HepG2 (cell line): ENCODE measurements around the gene PTCD2. TPM values are rescaled to one million over a fixed set of nuclear protein-coding genes. Genes with fewer than 3 reads are reported as not detected.
A peak's percentile ranks its signal among the peaks of the same experiment; 100 is the strongest.

Experiments
- ZNF564 ChIP-seq: sonication (generic); formaldehyde crosslinking; IDR thresholded peaks from 2 replicates; pipeline ENCODE4 v1.8.1; 2023; ENCODE audit warnings: mild to moderate bottlenecking, missing genetic modification reagents
- polyA plus RNA-seq, 8 experiments: library from polyadenylated mRNA; depleted of rRNA in 3 of 8; stranded (reverse) in 7 of 8; unstranded in 1 of 8; fragments of >200 nt; fragmentation: Illumina TruSeq in 4 of 8; extraction: Trizol in 4 of 8; gene quantifications; 2 replicates each; pipeline versions ENCODE4 v1.2.1 to v1.2.3, GENCODE V29; 2011 to 2016; ENCODE audit warnings: low read depth in 4 of 8, missing spikeins in 1 of 8, mixed read lengths in 1 of 8; ENCODE audit not compliant: insufficient read depth in 1 of 8
- total RNA-seq, 5 experiments: library from RNA; depleted of rRNA; stranded (reverse); fragments of >200 nt; fragmentation: Illumina TruSeq; extraction: Trizol; gene quantifications; 2 replicates each; pipeline ENCODE4 v1.2.3, GENCODE V29; 2016; ENCODE audit warnings: low read depth in 1 of 5
- TF ChIP-seq, protein P1 (sequence below): sonication (generic); formaldehyde crosslinking; IDR thresholded peaks from 2 replicates; pipeline ENCODE4 v1.4.0; 2020; ENCODE audit warnings: mild to moderate bottlenecking, missing genetic modification reagents
- TF ChIP-seq, protein P2 (sequence below): sonication (generic); formaldehyde crosslinking; IDR thresholded peaks from one replicate; pipeline ENCODE4 v1.5.1; 2020; ENCODE audit warnings: mild to moderate bottlenecking, missing genetic modification reagents; ENCODE audit errors: not compliant biosample characterization
- TF ChIP-seq, protein P3 (sequence below), 2 experiments: fragments of 450-650 bp in 1 of 2; sonication (generic) in 1 of 2; formaldehyde crosslinking in 1 of 2; IDR thresholded peaks; 2 replicates each; pipeline versions ENCODE4 v1.6.1 to v1.8.0; 2016 to 2022; ENCODE audit warnings: antibody characterized with exemption in 1 of 2, mild to moderate bottlenecking in 1 of 2, missing genetic modification reagents in 1 of 2

The PTCD2 gene
- total and polyA plus RNA-seq, 2 of the 13 experiments (the other 11 are each of a cell fraction or from before 2014, with no cell fraction given): 5.3 to 6.4 TPM

DNA sequence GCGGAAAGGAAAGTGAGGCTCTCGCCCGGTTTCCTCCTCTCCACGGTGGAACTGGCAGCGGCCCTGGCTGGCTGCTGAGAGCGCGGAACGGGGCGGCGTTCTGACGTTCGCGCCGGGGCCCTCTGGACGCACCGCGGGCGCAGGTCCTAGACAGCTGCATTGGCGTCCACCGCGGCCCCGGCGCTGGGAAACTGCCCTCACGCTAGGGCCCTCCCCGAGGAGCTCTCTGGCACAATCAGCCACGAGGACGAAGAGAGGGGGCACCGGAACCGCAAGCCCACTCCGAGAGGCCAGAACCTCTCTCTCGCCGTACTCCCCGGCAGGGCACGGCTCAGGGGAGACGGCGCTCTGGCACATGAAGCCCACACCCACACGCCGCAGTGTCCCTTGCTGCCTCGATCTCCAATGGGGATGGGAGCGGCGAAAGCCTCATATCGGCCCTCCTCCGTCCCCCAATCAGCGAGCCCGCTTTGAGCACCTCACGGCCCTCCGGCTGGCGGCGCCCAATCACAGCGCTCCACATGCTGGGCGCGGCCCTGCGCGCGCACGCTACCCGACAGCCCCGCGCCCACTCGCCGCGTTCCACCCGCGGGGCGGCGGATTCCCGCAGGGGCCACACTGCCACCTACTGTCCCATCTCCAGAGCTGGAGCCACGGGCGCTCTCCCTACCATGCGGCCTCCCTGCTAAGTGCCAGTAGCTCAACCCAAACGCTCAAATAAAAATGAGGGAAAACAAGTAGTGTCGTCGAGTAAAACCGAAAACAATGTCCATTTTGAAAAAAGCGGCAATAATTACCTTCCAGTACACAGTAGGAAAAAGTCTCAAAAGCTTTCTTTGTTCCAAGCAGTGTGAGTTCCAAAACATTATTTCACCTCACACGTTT lies 12.0 kb upstream of the PTCD2 start (continued):
- peak; percentile 75; the same call in 1 of the 2 replicates for TF ChIP-seq ZNF564
- TF ChIP-seq, protein P1, sequence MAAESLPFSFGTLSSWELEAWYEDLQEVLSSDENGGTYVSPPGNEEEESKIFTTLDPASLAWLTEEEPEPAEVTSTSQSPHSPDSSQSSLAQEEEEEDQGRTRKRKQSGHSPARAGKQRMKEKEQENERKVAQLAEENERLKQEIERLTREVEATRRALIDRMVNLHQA (CRISPR knock-in tag): no peak
- TF ChIP-seq, protein P2, sequence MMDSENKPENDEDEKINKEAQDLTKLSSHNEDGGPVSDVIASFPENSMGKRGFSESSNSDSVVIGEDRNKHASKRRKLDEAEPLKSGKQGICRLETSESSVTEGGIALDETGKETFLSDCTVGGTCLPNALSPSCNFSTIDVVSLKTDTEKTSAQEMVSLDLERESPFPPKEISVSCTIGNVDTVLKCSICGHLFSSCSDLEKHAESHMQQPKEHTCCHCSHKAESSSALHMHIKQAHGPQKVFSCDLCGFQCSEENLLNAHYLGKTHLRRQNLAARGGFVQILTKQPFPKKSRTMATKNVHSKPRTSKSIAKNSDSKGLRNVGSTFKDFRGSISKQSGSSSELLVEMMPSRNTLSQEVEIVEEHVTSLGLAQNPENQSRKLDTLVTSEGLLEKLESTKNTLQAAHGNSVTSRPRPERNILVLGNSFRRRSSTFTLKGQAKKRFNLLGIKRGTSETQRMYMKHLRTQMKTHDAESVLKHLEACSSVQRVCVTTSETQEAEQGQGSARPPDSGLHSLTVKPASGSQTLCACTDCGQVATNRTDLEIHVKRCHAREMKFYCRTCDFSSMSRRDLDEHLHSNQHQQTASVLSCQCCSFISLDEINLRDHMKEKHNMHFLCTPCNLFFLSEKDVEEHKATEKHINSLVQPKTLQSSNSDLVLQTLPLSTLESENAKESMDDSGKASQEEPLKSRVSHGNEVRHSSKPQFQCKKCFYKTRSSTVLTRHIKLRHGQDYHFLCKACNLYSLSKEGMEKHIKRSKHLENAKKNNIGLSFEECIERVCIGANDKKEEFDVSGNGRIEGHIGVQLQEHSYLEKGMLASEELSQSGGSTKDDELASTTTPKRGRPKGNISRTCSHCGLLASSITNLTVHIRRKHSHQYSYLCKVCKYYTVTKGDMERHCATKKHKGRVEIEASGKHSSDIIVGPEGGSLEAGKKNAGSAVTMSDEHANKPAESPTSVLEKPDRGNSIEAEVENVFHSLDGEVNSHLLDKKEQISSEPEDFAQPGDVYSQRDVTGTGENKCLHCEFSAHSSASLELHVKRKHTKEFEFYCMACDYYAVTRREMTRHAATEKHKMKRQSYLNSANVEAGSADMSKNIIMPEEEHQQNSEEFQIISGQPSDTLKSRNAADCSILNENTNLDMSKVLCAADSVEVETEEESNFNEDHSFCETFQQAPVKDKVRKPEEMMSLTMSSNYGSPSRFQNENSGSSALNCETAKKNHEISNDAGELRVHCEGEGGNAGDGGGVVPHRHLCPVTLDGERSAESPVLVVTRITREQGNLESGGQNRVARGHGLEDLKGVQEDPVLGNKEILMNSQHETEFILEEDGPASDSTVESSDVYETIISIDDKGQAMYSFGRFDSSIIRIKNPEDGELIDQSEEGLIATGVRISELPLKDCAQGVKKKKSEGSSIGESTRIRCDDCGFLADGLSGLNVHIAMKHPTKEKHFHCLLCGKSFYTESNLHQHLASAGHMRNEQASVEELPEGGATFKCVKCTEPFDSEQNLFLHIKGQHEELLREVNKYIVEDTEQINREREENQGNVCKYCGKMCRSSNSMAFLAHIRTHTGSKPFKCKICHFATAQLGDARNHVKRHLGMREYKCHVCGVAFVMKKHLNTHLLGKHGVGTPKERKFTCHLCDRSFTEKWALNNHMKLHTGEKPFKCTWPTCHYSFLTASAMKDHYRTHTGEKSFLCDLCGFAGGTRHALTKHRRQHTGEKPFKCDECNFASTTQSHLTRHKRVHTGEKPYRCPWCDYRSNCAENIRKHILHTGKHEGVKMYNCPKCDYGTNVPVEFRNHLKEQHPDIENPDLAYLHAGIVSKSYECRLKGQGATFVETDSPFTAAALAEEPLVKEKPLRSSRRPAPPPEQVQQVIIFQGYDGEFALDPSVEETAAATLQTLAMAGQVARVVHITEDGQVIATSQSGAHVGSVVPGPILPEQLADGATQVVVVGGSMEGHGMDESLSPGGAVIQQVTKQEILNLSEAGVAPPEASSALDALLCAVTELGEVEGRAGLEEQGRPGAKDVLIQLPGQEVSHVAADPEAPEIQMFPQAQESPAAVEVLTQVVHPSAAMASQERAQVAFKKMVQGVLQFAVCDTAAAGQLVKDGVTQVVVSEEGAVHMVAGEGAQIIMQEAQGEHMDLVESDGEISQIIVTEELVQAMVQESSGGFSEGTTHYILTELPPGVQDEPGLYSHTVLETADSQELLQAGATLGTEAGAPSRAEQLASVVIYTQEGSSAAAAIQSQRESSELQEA (CRISPR knock-in tag): peak; percentile 87
- TF ChIP-seq, protein P3, sequence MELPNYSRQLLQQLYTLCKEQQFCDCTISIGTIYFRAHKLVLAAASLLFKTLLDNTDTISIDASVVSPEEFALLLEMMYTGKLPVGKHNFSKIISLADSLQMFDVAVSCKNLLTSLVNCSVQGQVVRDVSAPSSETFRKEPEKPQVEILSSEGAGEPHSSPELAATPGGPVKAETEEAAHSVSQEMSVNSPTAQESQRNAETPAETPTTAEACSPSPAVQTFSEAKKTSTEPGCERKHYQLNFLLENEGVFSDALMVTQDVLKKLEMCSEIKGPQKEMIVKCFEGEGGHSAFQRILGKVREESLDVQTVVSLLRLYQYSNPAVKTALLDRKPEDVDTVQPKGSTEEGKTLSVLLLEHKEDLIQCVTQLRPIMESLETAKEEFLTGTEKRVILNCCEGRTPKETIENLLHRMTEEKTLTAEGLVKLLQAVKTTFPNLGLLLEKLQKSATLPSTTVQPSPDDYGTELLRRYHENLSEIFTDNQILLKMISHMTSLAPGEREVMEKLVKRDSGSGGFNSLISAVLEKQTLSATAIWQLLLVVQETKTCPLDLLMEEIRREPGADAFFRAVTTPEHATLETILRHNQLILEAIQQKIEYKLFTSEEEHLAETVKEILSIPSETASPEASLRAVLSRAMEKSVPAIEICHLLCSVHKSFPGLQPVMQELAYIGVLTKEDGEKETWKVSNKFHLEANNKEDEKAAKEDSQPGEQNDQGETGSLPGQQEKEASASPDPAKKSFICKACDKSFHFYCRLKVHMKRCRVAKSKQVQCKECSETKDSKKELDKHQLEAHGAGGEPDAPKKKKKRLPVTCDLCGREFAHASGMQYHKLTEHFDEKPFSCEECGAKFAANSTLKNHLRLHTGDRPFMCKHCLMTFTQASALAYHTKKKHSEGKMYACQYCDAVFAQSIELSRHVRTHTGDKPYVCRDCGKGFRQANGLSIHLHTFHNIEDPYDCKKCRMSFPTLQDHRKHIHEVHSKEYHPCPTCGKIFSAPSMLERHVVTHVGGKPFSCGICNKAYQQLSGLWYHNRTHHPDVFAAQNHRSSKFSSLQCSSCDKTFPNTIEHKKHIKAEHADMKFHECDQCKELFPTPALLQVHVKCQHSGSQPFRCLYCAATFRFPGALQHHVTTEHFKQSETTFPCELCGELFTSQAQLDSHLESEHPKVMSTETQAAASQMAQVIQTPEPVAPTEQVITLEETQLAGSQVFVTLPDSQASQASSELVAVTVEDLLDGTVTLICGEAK (IDR thresholded peaks at IDR 0.05): no peak
- TF ChIP-seq, protein P3 (CRISPR knock-in tag; IDR thresholded peaks at IDR 0.05): peak; percentile 51; the same call in 1 of the 2 replicates
